Measurements from ENCODE around the gene PEX14.

Gene PEX14

DNA sequence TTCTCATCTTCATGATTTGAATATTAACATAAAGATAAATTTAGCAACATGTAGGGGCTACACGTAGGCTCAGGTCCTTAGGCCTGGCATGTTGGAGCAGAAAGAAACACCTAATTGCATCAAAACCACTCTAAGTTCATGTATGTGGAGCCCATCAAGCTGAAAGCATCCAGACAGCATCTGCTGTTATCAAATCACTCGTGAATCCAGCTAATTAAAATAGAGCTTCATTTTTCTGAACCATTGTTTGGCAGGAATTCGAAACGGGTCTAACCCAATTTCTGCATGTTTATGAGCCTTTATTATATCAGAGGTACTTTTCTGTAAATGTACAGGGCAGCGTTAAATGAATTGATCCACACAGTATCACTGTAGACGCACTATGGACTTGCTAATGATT is 45.7 kb downstream of the PEX14 start:
- DNase-seq (ENCODE audit: low spot score) = no peak

DNA sequence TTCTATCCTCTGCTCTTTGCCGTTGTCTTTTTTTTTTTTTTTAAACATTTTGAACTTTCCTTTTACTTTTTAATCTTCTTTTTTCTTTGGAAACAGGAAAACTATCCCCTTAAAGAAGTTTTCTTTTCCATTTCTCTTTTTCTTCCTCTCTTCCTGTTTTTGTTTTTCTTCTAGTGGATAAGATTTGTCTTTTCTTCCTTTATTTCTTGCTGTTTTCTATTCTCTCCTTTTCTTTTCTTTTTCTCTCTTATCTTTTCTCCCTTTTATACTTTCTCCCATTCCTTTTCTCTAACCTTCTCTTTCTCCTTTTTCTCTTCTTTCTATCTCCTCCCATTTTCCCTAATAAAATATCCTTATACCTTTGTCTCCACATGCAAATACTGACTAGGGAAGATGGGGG is 46.2 kb downstream of the PEX14 start:
- DNase-seq (ENCODE audit: low spot score) = no peak

DNA sequence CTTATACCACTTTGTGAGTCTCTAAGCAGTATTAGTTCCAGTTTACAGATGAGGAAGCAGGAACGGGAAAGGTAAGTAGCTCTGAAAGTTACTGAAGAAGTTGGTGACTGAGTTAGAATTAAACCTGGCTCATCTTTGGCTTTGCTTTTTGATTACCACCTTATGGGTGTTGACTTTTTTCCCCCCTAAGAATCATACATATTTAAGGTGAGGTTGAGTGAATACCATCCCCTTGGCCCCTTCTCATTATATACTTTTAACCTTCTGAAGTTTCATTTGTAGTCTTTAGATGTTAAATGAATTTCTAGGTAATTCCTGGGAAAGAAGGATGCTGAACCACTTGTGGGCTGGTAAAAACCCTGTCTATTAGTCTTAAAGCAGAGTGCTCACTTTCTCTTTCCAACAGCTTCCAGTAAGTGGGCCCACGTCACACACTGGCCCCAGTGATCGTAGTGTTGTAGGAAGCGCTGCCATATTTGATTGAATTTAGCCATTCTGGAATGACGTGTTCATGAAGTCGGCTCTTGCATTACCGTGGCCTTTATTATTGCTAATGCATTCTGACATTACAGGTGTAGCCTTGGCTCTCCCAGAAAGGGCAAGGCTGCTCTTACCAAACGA is 46.9 kb downstream of the PEX14 start:
- DNase-seq (ENCODE audit: low spot score) = no peak

DNA sequence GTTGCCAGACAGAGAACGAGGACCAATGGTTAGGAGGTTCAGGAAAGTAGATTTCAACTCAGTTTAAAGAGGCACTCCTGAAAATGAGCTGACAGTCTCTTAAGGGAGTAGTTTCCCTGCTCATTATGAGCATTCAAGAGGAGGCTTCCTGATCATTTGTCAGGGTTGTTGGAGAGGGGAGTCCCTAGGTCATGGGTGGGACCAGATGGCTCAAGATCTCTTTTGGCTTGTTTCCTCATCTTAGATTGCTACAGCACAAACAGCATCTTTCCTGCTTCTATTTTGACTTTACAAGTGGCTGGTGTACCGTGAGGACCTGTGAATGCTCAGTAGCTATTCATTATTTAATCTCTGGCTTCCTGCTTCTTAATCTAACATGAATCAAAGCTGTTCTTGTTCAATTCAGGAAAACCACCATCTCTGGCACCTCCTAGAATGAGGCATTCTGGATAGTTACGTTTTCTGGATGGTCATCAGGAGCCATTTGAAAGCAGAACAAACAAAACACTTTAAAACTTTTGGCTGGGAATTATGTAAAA is 47.6 kb downstream of the PEX14 start:
- no peak for DNase-seq (ENCODE audit: low spot score)

DNA sequence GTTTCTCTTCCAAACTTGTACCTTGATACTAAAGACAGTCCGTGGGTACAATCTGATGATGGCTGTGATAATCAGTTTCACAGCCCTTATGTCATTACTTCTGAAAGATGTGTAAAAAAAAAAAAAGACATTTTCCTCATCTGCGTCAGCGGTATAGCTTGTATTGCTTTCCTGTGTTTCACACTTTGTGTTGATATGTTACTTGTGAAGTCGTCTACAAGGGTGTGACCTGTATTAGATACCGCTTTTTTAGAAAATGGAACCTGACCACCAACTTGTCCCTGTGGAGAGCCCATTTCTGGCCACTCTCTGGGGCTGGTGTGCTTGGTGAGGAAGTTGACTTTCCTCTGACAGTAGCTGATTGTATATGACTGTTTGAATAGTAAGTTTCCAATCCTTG is 50.5 kb downstream of the PEX14 start:
- no peak for DNase-seq (ENCODE audit: low spot score)

DNA sequence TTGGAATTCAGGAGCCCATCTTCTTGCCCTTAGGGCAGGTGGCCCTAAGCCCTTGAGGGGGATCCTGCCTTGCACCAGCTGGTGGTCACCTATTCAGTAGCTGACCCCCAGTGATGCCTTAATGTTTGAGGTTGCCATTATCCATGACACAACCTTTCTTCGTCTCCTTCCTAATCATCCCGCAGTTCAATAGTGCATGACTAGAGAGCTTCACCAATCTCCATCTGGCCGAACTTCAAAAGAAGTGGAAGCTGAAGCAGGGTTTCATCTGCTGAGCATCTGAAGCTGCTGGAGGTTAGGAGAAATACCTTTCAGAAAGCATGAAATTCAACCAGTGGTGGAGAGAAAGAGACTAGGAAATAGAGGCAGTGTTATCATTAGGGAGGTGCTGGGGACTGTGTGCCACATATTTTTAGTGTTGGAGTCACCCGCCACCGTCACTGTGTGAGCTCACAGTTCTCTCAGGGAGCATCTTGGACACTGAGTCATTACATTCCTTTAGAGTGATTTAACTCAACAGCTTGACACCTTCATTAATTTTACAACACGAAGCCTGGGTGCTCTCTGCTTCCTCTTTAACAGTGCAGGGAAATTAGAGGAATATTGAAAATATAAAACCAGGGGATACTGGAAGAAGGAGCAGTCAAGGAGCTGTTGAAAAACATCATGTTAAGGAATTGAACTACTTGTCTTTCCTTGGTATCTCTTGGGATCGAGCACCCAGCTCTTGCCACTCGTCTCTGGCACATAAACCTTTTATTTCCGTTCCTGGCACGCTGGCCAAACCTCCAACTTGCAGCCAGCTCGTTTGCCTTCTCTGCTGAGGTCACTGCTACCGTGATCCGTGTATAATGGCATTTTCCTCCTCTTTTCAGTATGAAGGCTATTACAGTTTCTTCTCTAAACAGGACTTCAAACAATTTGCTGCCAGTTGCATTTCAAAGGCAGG is 53.6 kb downstream of the PEX14 start:
- DNase-seq (ENCODE audit: low spot score) = no peak

DNA sequence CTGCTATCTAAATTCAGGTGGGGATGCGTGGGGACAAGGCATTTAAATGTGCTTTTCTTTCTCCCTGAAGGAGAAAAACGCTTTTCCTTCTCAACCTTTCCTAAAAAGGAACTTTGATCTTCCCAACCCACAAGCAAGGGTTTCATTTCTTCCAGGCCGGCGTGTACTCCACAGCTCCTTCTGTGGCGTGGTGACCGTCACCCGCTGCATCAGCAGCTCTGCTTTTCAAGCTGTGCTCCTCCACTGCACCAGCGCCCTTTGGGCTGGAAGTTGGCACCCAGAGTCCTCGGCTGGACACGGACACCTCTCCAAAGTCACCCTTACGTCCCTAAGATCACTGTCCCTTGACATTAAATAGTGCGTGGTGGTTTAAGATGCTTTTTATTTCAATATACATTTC is 54.3 kb downstream of the PEX14 start:
- DNase-seq (ENCODE audit: low spot score) = no peak

DNA sequence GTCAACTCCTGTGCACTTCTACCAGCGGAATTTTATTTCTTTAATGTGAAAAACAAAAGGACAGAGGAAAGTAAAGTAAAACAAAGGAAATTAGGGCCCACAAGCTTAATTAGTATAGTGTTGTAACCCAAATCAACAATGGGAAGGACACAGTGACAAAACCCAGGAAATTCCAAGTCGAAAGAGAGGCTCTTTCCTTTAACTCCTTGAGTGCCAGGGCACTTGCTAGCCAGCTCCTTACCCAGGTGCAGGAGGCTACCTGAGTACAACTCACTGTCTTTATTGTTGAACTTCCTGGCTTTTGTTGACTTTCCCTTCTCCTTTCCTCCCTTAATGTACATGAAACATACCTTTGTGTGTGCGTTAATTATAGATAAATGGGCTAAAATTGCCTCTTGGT is 55.0 kb downstream of the PEX14 start:
- no peak for DNase-seq (ENCODE audit: low spot score)

DNA sequence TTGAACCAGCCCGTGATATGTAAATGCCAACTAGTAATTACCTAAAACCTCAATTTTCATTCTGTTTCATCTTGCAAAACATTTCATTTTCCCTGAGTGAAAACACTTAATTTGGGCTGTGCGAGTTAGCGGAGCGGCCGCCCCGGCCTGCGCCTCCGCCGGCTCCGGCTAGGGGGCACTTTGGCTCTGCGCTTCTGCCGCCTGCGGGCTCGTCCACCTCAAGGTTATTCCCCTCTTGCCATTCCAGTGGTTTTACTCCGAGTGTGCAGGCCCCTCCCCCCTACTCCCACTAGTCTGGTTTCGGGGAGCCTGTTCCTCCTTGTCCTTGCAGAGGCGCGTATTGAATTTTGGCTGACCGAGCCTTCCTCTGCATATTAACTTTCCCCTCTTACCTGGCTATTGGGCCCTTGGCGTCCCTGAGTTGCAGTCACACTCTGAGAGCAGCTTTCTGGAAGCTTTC is 55.6 kb downstream of the PEX14 start:
- DNase-seq (ENCODE audit: low spot score) = no peak

DNA sequence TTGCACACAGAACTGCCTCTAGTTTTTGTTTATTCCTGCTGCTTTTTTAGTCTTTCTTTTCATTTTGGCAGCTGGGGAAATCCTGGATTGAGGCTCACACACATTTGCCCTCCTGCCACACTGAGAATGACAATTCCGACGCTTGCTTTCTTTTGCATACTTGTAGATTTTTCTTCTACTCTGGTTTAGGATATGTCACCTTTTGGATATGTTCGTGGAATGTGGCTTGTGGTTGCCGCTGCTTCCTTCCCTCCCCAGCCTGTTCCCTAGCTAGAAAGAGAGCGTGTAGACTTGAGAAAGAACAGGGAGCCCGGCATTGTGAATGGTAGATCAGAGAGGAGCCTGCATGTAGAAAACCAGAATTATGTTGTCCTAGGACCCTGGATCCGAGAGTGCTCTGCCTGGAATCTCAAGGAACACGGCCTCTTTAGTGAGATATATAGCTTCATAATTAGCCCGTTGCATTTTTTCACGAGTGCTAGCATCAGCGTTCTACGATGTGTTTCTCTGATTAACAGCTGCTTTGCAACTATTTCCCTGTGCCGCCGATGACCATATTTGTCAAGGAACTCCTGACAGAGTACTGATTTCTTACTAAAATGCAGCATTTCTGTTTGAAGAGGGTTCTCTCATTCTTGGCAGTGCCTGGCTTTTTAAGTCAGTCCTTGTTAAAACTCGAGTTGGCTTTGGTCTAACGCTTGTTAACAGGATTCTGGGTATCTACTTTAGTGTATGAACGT is 56.2 kb downstream of the PEX14 start:
- DNase-seq (ENCODE audit: low spot score) = no peak

DNA sequence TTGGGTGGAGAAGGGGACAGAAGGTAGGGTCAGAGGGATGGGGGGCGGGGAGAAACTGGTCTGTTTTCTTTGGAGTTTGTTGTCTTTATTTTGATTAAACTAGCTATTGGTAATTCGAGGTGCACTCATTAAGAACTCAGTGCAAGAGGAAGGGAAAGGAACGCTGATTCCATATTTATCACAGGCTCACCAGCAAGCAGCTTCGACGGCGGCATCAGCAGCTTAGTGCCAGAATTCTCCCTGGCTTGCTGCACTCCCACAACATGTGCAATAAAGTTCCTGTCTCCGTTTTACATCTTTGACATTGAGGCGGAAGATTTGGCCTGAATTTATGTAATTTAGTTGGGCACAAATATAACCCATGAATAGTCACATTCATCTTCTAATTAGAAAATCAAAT is 57.6 kb downstream of the PEX14 start:
- no peak for DNase-seq (ENCODE audit: low spot score)

DNA sequence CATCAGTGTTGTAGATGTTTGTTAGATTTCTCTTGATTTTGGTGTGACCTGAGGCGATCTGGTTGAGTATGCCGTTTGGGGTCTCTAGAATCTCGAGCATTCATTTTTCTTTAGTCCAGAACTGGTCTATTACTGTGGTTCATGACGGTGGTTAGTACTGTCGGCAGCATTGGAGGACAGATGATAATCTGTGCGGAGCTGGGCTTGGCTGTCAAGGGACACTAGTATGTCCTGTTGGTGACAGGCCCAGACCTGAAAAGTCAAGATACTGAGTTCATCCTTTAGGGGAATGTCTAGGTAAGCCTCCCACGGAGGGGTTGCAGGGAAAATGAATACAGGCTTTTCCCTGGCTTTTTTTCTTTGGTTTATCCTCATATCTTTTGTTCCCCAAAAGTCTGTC is 59.8 kb downstream of the PEX14 start:
- no peak for DNase-seq (ENCODE audit: low spot score)

DNA sequence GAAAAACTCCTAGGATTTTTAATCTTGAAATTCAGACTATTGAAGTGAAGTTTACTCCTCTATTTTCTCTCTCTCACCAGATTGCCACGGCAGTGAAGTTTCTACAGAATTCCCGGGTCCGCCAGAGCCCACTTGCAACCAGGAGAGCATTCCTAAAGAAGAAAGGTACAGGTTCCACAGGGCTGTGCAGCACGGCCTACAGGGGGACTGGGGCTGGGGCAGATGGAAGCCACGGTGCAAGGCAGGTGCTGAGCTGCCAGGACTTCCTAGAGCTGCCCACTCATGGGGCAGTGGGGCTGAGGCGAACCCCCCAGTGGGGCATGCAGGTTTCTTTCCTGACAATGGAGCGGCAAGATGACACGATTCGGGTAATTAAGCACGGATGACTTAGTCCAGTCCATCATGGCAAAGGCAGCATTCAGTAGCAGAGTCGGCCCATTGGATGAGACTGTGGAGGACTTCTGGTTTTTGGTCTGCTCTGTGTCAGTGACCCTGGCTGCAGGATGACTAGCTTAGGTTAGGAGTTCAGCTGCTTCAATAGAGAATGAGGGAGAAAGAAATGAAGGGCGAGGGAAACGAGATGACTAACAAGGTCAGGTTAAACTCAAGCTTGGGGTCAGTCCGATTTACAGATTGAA is 61.5 kb downstream of the PEX14 start:
- no peak for DNase-seq (ENCODE audit: low spot score)

DNA sequence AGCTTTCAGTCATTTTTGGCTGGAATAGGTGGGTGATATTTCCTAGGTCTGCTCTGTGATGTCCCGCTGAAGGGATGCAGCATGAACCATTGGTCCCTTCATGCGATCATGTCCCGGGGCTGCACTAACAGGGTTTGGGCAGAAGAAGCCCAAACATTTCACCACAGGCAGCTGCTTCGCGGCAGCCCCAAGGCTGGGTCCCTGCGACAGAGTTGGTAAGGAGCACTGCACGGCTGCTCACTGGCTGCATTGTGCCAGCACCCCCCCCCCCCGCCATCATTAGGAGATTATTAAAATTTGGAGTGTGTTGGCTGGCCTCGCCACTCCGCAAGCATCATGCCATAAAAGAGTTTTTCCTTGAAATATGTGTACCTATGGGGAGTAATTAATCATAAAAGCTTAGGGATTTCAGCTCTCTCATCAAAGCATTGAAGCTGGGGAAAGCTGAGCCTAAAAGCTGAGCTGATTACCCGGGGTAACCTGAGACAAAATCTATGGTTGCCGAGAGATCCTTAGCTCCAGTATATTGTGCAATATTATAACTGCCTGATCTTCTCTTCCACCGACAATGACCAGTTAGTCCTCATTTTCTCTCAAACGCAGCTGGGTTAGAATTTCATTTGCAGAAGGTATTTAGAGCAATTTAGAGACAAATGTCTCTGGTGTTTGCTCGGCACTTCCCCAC is 62.5 kb downstream of the PEX14 start:
- DNase-seq (ENCODE audit: low spot score) = no peak

DNA sequence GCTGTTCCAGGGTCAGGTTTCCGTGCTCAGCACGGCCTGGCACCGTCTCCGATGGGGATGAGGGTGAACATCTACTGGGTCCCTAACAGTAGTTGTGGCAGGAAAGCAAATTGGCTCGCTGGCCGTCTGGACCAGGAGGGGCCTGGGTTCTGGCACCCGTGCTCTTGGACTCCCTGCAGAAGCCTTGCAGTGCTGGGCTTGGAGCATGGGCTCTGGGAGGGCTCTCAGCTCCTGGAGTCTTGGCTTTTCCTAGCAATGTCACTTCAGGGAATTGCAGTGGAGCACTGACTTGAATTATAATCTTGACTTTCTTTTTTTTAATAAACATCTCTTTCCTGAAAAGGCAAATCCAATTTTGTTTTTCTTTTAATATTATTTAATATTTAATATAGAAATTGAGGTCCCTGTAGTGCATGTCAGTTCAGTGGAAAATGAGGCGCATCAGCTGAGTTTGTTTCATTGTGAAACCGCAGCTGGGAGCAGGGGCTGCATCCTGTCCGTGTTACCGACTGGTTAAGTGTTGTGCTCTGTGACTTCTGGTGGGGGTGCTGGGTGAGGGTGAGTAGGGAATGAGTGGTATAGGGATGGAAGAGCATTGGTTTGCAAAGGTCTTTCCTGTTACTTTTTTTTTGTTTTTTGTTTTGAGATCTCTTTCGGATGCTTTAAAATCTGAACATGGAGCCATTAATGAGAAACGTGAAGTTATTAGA is 64.1 kb downstream of the PEX14 start:
- DNase-seq (ENCODE audit: low spot score) = no peak

DNA sequence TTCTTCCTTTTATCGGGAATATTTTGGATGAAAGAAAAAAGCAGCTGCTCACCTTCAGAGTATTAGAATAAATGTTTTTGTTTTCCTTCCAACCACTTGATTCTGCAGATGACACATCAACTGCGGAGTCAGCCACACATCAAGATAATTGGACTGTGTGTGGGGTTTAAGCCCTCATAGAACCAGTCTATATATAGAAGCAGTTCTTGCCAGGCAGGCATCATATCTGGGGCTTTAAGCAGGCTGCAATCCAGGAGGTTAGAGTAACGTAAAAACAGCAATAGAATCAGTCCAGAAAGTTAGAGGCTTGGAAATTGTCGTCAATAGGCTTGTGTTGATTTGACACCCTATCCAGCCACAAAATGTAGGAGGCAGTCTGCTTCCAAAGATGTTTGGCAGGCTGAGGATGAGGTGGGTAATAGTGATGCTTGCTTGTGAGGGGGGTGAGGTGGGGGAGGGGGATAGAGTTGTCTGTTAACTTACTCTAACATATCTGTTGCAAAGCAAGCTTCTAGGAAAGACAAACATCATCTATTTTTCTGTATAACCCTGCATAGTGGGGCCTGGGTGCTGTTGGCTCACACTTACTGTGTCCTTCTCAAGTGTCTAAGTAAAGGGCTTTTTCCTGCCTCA is 64.8 kb downstream of the PEX14 start:
- DNase-seq (ENCODE audit: low spot score) = no peak

DNA sequence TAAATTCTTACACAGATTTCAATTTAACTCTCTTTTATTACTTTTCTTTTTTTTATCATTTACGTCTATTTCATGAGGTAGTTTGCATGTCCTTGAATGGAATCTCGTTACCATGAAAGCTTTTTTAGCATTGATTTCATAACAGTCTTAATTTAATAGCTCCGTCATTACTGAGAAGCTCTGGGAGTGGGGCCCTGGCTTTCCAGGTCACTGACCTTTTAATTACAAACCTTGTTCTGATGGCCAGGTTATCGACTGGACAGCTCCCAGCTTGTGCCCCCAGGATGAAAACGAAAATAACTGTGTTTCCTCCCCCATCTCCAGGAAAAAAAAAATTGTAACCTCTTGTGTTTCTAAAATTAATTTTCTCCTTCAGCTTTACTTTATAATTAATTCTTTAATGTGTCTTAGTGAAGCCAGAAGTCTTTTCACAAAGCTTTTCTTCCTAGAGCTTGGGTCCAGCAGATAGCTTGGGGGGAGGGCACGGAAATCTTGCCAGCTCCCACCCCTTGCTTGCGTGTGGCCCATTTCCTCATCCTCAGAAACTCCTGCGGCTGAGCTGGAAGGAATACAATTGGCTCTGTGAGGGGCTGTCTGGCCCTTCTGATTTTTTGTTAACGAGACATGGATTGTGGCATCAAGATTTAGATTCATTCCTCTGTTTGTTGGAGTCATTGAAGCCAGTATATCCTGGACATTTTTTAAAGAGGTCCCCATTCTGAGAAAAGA is 65.7 kb downstream of the PEX14 start:
- no peak for DNase-seq (ENCODE audit: low spot score)

DNA sequence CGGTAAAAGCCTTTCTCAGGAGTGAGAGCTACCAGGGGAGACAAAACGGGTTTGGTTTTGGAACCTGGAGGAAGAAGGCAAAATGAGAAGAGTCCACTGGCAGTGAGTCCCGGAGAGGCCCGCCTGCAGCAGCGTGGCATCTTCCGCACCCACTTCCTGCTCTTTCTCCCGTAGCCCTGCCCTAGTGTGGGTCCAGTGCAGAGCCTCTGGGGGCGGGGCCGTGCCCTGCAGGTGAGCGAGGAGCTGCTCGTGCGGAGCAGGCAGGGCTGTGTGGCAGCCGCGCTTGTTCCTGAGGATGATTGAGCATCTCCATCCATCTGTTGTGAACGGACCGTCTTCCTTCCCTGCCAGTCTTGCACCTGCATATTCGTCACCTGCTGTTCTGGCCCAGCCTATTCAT is 66.5 kb downstream of the PEX14 start:
- DNase-seq (ENCODE audit: low spot score) = no peak

DNA sequence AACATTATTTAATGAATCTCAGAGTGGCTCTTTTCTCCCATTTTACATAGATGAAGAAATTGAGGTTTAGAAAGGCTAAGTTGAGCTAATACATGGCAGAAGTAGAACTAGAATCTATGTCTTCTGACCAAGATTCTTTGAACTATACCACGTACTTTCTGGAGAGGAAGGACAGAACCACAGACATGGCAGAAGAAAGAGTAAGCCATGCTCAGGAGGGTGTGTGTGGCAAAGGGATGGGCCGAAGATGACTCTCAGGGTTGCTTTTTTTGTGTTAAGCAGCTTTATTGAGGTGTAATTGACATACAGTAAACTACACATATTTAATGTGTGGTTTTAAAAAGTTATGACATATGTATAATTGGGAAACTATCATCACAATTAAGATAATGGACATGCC is 69.5 kb downstream of the PEX14 start:
- DNase-seq (ENCODE audit: low spot score) = no peak

DNA sequence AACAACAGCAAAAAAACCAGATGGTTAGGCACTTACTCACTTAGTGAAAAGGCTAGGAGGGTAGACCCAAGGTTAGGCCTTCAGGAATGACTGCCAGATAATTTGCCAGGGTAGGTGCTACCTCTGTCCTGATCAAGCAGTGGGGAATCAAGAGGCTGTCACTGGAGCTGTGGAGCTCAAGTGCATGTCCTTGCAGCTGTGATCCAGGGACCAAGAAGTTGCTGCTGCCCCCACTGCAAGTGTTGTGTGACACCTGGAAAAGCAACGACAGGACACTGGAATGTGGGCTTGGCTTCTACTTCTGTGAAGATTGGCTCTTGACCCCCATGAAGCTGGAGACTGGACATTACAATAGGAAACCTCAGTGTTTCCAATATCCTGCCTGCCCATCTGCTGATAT is 72.1 kb downstream of the PEX14 start:
- no peak for DNase-seq (ENCODE audit: low spot score)
